Endodermal cell (in vitro differentiated cells): ENCODE data around the gene BCL2L15. TPM values are rescaled to one million over a fixed set of nuclear protein-coding genes. Genes with fewer than 3 reads are reported as not detected.

ENCODE experiments used
- DNase-seq: peaks from one replicate; pipeline ENCODE4 v3.0.0-alpha.2; 2017
- H3K27ac ChIP-seq: 2 replicates; pipeline ENCODE4 v1.5.1; 2013; ENCODE audit warnings: mild to moderate bottlenecking, low read depth, low read length, moderate library complexity
- H3K27me3 ChIP-seq: 2 replicates; pipeline ENCODE4 v1.6.1; 2013; ENCODE audit warnings: mild to moderate bottlenecking, low read length, moderate library complexity; ENCODE audit not compliant: insufficient read depth, control insufficient read depth, poor library complexity, severe bottlenecking
- H3K36me3 ChIP-seq: 2 replicates; pipeline ENCODE4 v1.7.0; 2013; ENCODE audit warnings: mild to moderate bottlenecking, low read length, moderate library complexity; ENCODE audit not compliant: control insufficient read depth, insufficient read depth
- H3K4me1 ChIP-seq: one replicate; pipeline ENCODE4 v1.7.0; 2013; ENCODE audit warnings: low read length; ENCODE audit not compliant: control insufficient read depth, insufficient read depth
- H3K4me3 ChIP-seq: 2 replicates; pipeline ENCODE4 v1.5.1; 2013; ENCODE audit warnings: mild to moderate bottlenecking, low read length, moderate library complexity
- H3K9ac ChIP-seq: 2 replicates; pipeline ENCODE4 v1.6.1; 2013; ENCODE audit warnings: mild to moderate bottlenecking, low read length, moderate library complexity; ENCODE audit not compliant: poor library complexity, severe bottlenecking; ENCODE audit errors: extremely low read depth
- H3K9me3 ChIP-seq: 2 replicates; pipeline ENCODE4 v1.6.1; 2013; ENCODE audit warnings: mild to moderate bottlenecking, low read length, moderate library complexity; ENCODE audit not compliant: control insufficient read depth
- H3K27ac Mint-ChIP-seq: 2 replicates; pipeline ENCODE4 v1.8.0; 2020; ENCODE audit warnings: mixed read lengths
- H3K27me3 Mint-ChIP-seq: 2 replicates; pipeline ENCODE4 v1.8.0; 2021; ENCODE audit warnings: mild to moderate bottlenecking, mixed read lengths; ENCODE audit not compliant: insufficient read depth
- H3K36me3 Mint-ChIP-seq: 2 replicates; pipeline ENCODE4 v1.8.0; 2020; ENCODE audit warnings: low read depth, mixed read lengths
- H3K4me1 Mint-ChIP-seq: 2 replicates; pipeline ENCODE4 v1.8.0; 2020; ENCODE audit warnings: mixed read lengths
- H3K4me3 Mint-ChIP-seq: 2 replicates; pipeline ENCODE4 v1.8.0; 2020; ENCODE audit warnings: mild to moderate bottlenecking, moderate library complexity, mixed read lengths
- H3K9me3 Mint-ChIP-seq: 2 replicates; pipeline ENCODE4 v1.8.0; 2020; ENCODE audit warnings: mild to moderate bottlenecking, mixed read lengths
- CTCF ChIP-seq: fragments of 200-600 bp; sonication (generic); conservative IDR thresholded peaks from 2 replicates; pipeline ENCODE4 v1.5.0; 2021; ENCODE audit warnings: antibody characterized with exemption, mild to moderate bottlenecking
- WGBS, 2 experiments: methylation state at CpG; one replicate each; pipeline versions ENCODE4 v1.1.5 to v1.1.7; 2013; ENCODE audit warnings: missing lambda C conversion rate in 2 of 2, mixed read lengths in 1 of 2; ENCODE audit not compliant: insufficient coverage in 1 of 2, insufficient read length in 1 of 2; 5-methylcytosine and 5-hydroxymethylcytosine counted together
- total RNA-seq, 2 donors: library from RNA; stranded (reverse); fragmentation: NEBNext Ultra II Directional in 1 of 2; extraction: Animal tissue kit (Norgen Biotek cat#: 25700) in 1 of 2; gene quantifications; 2 replicates in 1 of 2; 3 replicates in 1 of 2; pipeline ENCODE4 v1.2.1, GENCODE V29; 2021

The BCL2L15 gene
- total RNA-seq, 2 donors from 2014 or later = 0.73 TPM; not detected in 1

GRCh38 chr1:113858418-113858817 is 29.0 kb downstream of the BCL2L15 start:
- H3K9me3 ChIP-seq = no peaks in the 10 kb centered on the region
- H3K4me3 ChIP-seq = no peak overlapping the region
- H3K36me3 ChIP-seq = no peaks in the 10 kb centered on the region
- Mint-ChIP-seq H3K27me3 (no peaks in the 10 kb centered on the region), H3K9me3 (no peaks in the 10 kb centered on the region), H3K36me3 (no peaks in the 10 kb centered on the region), H3K4me1 (no peaks in the 10 kb centered on the region), H3K4me3 (no peak overlapping the region), H3K27ac (no peak overlapping the region)
- no peaks in the 10 kb centered on the region for H3K4me1 ChIP-seq
- no peaks in the 10 kb centered on the region for H3K27me3 ChIP-seq
- H3K27ac ChIP-seq = no peak overlapping the region
- no peak overlapping the region for H3K9ac ChIP-seq
- DNase-seq = no peak
- 70 to 85% methylated on average over 2 to 3 of the region's 3 CpGs for WGBS, 2 experiments
- TF ChIP-seq CTCF = no peak

- Histone ChIP-seq H3K36me3 (no peaks in the 10 kb centered on the region), H3K9me3 (no peaks in the 10 kb centered on the region), H3K27me3 (no peaks in the 10 kb centered on the region), H3K4me1 (no peaks in the 10 kb centered on the region), H3K4me3 (no peak overlapping the region), H3K9ac (no peak overlapping the region), H3K27ac (no peak overlapping the region)
- H3K4me3 Mint-ChIP-seq = no peak overlapping the region
- no peaks in the 10 kb centered on the region for H3K27me3 Mint-ChIP-seq
- no peaks in the 10 kb centered on the region for H3K36me3 Mint-ChIP-seq
- H3K27ac Mint-ChIP-seq = no peak overlapping the region
- WGBS, 2 experiments = 88 to 90% methylated on average over 2 to 3 of the region's 3 CpGs
- TF ChIP-seq CTCF = no peak
- no peaks in the 10 kb centered on the region for H3K9me3 Mint-ChIP-seq
- no peak for DNase-seq
- no peaks in the 10 kb centered on the region for H3K4me1 Mint-ChIP-seq
These were observed 29.6 kb downstream of the BCL2L15 start for GRCh38 chr1:113857776-113858175.

- WGBS, 2 experiments = 89 to 100% methylated on average over 2 of the region's 2 CpGs
- Histone ChIP-seq H3K36me3 (no peaks in the 10 kb centered on the region), H3K27me3 (no peaks in the 10 kb centered on the region), H3K9ac (no peak overlapping the region), H3K4me3 (no peak overlapping the region), H3K4me1 (no peaks in the 10 kb centered on the region), H3K27ac (no peak overlapping the region), H3K9me3 (no peaks in the 10 kb centered on the region)
- DNase-seq = no peak
- no peak overlapping the region for H3K4me3 Mint-ChIP-seq
- TF ChIP-seq CTCF = no peak
- H3K36me3 Mint-ChIP-seq = no peaks in the 10 kb centered on the region
- H3K4me1 Mint-ChIP-seq = no peaks in the 10 kb centered on the region
- no peak overlapping the region for H3K27ac Mint-ChIP-seq
- H3K9me3 Mint-ChIP-seq = no peaks in the 10 kb centered on the region
- no peaks in the 10 kb centered on the region for H3K27me3 Mint-ChIP-seq
These were observed 31.0 kb downstream of the BCL2L15 start for GRCh38 chr1:113856401-113856790.
